Cardiac ventricle fibroblast (primary cell): ENCODE results near the gene AXDND1. TPM values are rescaled to one million over a fixed set of nuclear protein-coding genes. Genes with fewer than 3 reads are reported as not detected.

Experiments
- total RNA-seq: library from RNA; depleted of rRNA; stranded (reverse); fragments of >200 nt; gene quantifications from 2 replicates; pipeline ENCODE4 v1.2.3, GENCODE V29; 2015

AXDND1 gene
- total RNA-seq: 0.10 TPM in 1 of 2 replicates, not detected in the other

GRCh38 chr1:179365342-179366092 lies at the start of gene AXDND1:
Gene AXDND1, plus strand, starts transcription at chr1:179365971. Its CDS starts 539 bp downstream, at chr1:179366510.

DNA sequence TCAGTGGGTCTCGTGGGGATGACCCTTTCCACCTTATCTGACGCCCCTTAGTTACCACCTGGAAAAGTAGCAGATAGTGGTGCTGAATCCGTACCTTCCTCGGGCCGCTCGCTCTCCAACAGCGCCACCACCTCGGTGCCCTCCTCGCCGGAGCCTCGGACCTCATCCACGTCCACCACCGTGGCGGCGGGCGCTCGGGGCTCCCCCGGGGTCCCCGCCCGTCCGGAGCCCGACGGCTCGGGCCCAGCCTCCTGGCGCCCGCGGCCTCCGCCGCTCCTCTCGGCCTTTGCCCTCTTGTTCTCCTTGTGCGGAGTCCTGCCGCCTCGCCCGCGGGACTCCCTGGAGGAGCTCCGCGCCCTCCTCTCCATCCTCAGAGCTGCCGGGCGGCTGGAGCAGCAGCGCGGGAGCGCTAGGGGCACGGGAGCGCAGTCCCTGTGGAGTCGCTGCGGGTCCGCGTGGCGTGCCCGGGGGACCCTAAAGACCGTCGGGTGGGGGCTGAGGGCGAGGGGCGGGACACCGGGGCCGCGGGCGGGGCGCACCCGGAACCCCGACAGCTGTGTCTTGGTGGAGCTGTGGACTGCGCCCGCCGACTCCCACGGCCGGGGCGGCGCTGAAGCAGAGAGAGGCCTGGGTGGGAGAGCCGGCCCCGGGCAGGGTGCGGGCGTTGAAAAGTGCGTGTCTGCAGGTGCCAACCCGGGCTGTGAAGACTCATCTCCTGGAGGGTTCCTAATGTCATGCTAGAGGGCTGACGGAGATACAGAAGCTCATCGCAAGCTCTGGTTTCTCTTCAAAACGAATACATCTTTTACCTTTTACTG lies 209.9 kb downstream of the AXDND1 start, which contains the start of gene NPHS2:
NPHS2 (minus strand) TSS at position 452 of the 818 bp plus-strand sequence; CDS start at position 368, 84 bp downstream.

GRCh38 chr1:179591592-179592580 lies 226.1 kb downstream of the AXDND1 start, which contains the start of gene TDRD5:
Gene TDRD5, plus strand, starts transcription at chr1:179591832. Its CDS starts 784 bp downstream, at chr1:179592616.

Other genes with a start within 250 kb of the AXDND1 start
- gene ABL2, start 136.3 kb upstream of the AXDND1 start, total RNA-seq: 9.4 and 15.1 TPM in 2 replicates
- 21.3 and 32.7 TPM in 2 replicates for gene SOAT1, start 72.2 kb upstream of the AXDND1 start, total RNA-seq
- not detected in 2 replicates for gene NPHS2, start 210.0 kb downstream of the AXDND1 start, total RNA-seq
- gene TDRD5, start 225.9 kb downstream of the AXDND1 start, total RNA-seq: not detected in 2 replicates